PC-9 (cell line): ENCODE measurements around the gene USP17L18. TPM values are rescaled to one million over a fixed set of nuclear protein-coding genes. Genes with fewer than 3 reads are reported as not detected.
"Not testable (repeated sequence)": the region's sequence is repeated elsewhere in the genome, so short reads cannot be mapped to it uniquely, and the experiment has no call there.

ENCODE experiments used
- BruUV-seq: library from RNA; stranded (reverse); fragments of 400-500 nt; replicated peaks from 2 replicates; lab custom pipeline; 2021; lab: Mats Ljungman, UMichigan
- CTCF ChIA-PET: fragments of 300-600 bp; sonication (Branson Sonifier 250); formaldehyde crosslinking; loops from one replicate; lab custom pipeline; 2022; ENCODE audit warnings: antibody characterized with exemption; lab: Charles Lee
- POLR2A ChIA-PET: fragments of 300-600 bp; sonication (Branson Sonifier 250); formaldehyde crosslinking; loops from one replicate; lab custom pipeline; 2022; ENCODE audit warnings: antibody characterized with exemption; ENCODE audit not compliant: unreplicated experiment; lab: Charles Lee
- DNase-seq, 2 experiments: peaks; one replicate each; pipeline versions ENCODE4 v3.0.0 to v3.0.0-alpha.2; 2015 to 2022; ENCODE audit warnings: mixed read lengths in 1 of 2
- H2AFZ ChIP-seq: fragments of 200-600 bp; sonication (generic); 2 replicates; pipeline ENCODE4 v1.8.1; 2017; ENCODE audit warnings: antibody characterized with exemption
- H3F3A ChIP-seq: fragments of 200-600 bp; sonication (generic); 2 replicates; pipeline ENCODE4 v1.8.1; 2017; ENCODE audit warnings: antibody characterized with exemption, mild to moderate bottlenecking, low read depth; ENCODE audit not compliant: insufficient read depth
- H3K27ac ChIP-seq: fragments of 200-600 bp; sonication (generic); 2 replicates; pipeline ENCODE4 v1.6.1; 2016; ENCODE audit warnings: mixed run types
- H3K27me3 ChIP-seq: fragments of 200-600 bp; sonication (generic); 2 replicates; pipeline ENCODE4 v1.6.1; 2016; ENCODE audit warnings: low read depth, mixed run types; ENCODE audit not compliant: insufficient read depth
- H3K36me3 ChIP-seq: fragments of 200-600 bp; sonication (generic); 2 replicates; pipeline ENCODE4 v1.6.1; 2016; ENCODE audit warnings: low read depth, mixed run types
- H3K4me1 ChIP-seq: fragments of 200-600 bp; sonication (generic); replicated peaks from 2 replicates; pipeline ENCODE4 v1.6.1; 2016; ENCODE audit warnings: mixed run types; ENCODE audit not compliant: insufficient read depth
- H3K4me2 ChIP-seq: fragments of 200-600 bp; sonication (generic); 2 replicates; pipeline ENCODE4 v1.6.1; 2017; ENCODE audit warnings: mixed run types
- H3K4me3 ChIP-seq: fragments of 200-600 bp; sonication (generic); 2 replicates; pipeline ENCODE4 v1.6.1; 2016; ENCODE audit warnings: mixed run types
- H3K79me2 ChIP-seq: fragments of 200-600 bp; sonication (generic); 2 replicates; pipeline ENCODE4 v1.6.1; 2017; ENCODE audit warnings: low read depth, mixed run types
- H3K9me2 ChIP-seq: fragments of 200-600 bp; sonication (generic); 2 replicates; pipeline ENCODE4 v1.8.1; 2017; ENCODE audit warnings: mild to moderate bottlenecking; ENCODE audit not compliant: insufficient read depth
- H3K9me3 ChIP-seq: fragments of 200-600 bp; sonication (generic); 2 replicates; pipeline ENCODE4 v1.8.1; 2016; ENCODE audit warnings: low read depth; ENCODE audit not compliant: insufficient read depth
- H4K20me1 ChIP-seq: fragments of 200-600 bp; sonication (generic); 2 replicates; pipeline ENCODE4 v1.8.1; 2017; ENCODE audit not compliant: insufficient read depth
- intact Hi-C: fragments of 100-400 bp; cut with micrococcal nuclease; formaldehyde crosslinking; loops from one replicate; pipeline ENCODE4 v1.10.0; 2022; ENCODE audit not compliant: unreplicated experiment
- total RNA-seq: library from RNA; stranded (reverse); gene quantifications from 2 replicates; pipeline ENCODE4 v1.2.3, GENCODE V29; 2021

Gene USP17L18
- total RNA-seq, 1 experiment from 2014 or later: not detected

GRCh38 chr4:9230249-9230648 is 18.2 kb upstream of the USP17L18 start:
- H3K36me3 ChIP-seq, intact Hi-C loops, H3K9me2 ChIP-seq, H4K20me1 ChIP-seq, H3K27ac ChIP-seq, H3K4me1 ChIP-seq, H3K4me3 ChIP-seq, H3F3A ChIP-seq, H3K9me3 ChIP-seq, H3K79me2 ChIP-seq, CTCF ChIA-PET, DNase-seq, BruUV-seq, H3K4me2 ChIP-seq, H2AFZ ChIP-seq, POLR2A ChIA-PET, H3K27me3 ChIP-seq: not testable (repeated sequence)

GRCh38 chr4:9234085-9234484 is 14.3 kb upstream of the USP17L18 start, which contains the start of gene USP17L15:
TSS of gene USP17L15 (plus strand) at chr4:9234385. CDS start at chr4:9234385, 0 bp downstream.
- H4K20me1 ChIP-seq, H3K79me2 ChIP-seq, H3K4me3 ChIP-seq, H3K9me2 ChIP-seq, DNase-seq, intact Hi-C loops, CTCF ChIA-PET, POLR2A ChIA-PET, H3K4me1 ChIP-seq, H2AFZ ChIP-seq, H3K36me3 ChIP-seq, H3K4me2 ChIP-seq, H3K9me3 ChIP-seq, H3K27ac ChIP-seq, BruUV-seq, H3F3A ChIP-seq, H3K27me3 ChIP-seq: not testable (repeated sequence)

- H4K20me1 ChIP-seq, H3K4me1 ChIP-seq, CTCF ChIA-PET, POLR2A ChIA-PET, H3K9me2 ChIP-seq, H2AFZ ChIP-seq, H3K79me2 ChIP-seq, H3F3A ChIP-seq, DNase-seq, BruUV-seq, H3K27ac ChIP-seq, H3K9me3 ChIP-seq, H3K36me3 ChIP-seq, intact Hi-C loops, H3K4me2 ChIP-seq, H3K4me3 ChIP-seq, H3K27me3 ChIP-seq: not testable (repeated sequence)
These were observed 10.0 kb upstream of the USP17L18 start for GRCh38 chr4:9238461-9238860.

- CTCF ChIA-PET, H3K27ac ChIP-seq, H2AFZ ChIP-seq, BruUV-seq, H3K79me2 ChIP-seq, H3K4me1 ChIP-seq, H4K20me1 ChIP-seq, H3K4me3 ChIP-seq, H3K9me3 ChIP-seq, H3K36me3 ChIP-seq, H3K4me2 ChIP-seq, H3F3A ChIP-seq, DNase-seq, H3K27me3 ChIP-seq, intact Hi-C loops, POLR2A ChIA-PET, H3K9me2 ChIP-seq: not testable (repeated sequence)
These were observed 4.9 kb upstream of the USP17L18 start, which contains the start of gene USP17L17 for GRCh38 chr4:9243579-9243978. TSS of gene USP17L17 (plus strand) at chr4:9243879. CDS start at chr4:9243879, 0 bp downstream.

GRCh38 chr4:9253078-9253477 is 4.6 kb downstream of the USP17L18 start, which contains the start of gene USP17L19:
TSS of gene USP17L19 (plus strand) at chr4:9253378. CDS start at chr4:9253378, 0 bp downstream.
- intact Hi-C loops, H3K36me3 ChIP-seq, H3K4me3 ChIP-seq, H3K27ac ChIP-seq, H3K4me2 ChIP-seq, BruUV-seq, H3K79me2 ChIP-seq, H3K4me1 ChIP-seq, H4K20me1 ChIP-seq, H3K9me2 ChIP-seq, H3K27me3 ChIP-seq, H2AFZ ChIP-seq, H3K9me3 ChIP-seq, DNase-seq, POLR2A ChIA-PET, H3F3A ChIP-seq, CTCF ChIA-PET: not testable (repeated sequence)

GRCh38 chr4:9257824-9258223 is 9.4 kb downstream of the USP17L18 start, which contains the start of gene USP17L20:
TSS of gene USP17L20 (plus strand) at chr4:9258124. CDS start at chr4:9258124, 0 bp downstream.
- H2AFZ ChIP-seq, POLR2A ChIA-PET, H3K4me3 ChIP-seq, DNase-seq, H4K20me1 ChIP-seq, H3K9me3 ChIP-seq, H3K27me3 ChIP-seq, H3K27ac ChIP-seq, H3K36me3 ChIP-seq, BruUV-seq, H3K4me2 ChIP-seq, H3K9me2 ChIP-seq, H3F3A ChIP-seq, intact Hi-C loops, H3K4me1 ChIP-seq, H3K79me2 ChIP-seq, CTCF ChIA-PET: not testable (repeated sequence)

- H3F3A ChIP-seq, POLR2A ChIA-PET, H3K27me3 ChIP-seq, H3K9me3 ChIP-seq, BruUV-seq, intact Hi-C loops, H3K36me3 ChIP-seq, H3K4me3 ChIP-seq, H3K9me2 ChIP-seq, H2AFZ ChIP-seq, H3K79me2 ChIP-seq, H3K4me1 ChIP-seq, CTCF ChIA-PET, H4K20me1 ChIP-seq, DNase-seq, H3K4me2 ChIP-seq, H3K27ac ChIP-seq: not testable (repeated sequence)
These were observed 14.1 kb downstream of the USP17L18 start, which contains the start of gene USP17L21 for GRCh38 chr4:9262572-9262971. TSS of gene USP17L21 (plus strand) at chr4:9262872. CDS start at chr4:9262872, 0 bp downstream.
